PFSK-1 (cell line): ENCODE data around the gene ZNF608.

Experiments
- POLR2AphosphoS5 ChIP-seq: IDR thresholded peaks from 2 replicates; pipeline ENCODE4 v1.6.1; 2012; ENCODE audit warnings: low read depth, mild to moderate bottlenecking, control low read depth, low read length, moderate library complexity
- TAF1 ChIP-seq: IDR thresholded peaks from 2 replicates; pipeline ENCODE4 v1.6.1; 2012; ENCODE audit warnings: low read length, control low read depth, borderline replicate concordance; ENCODE audit not compliant: insufficient read depth

GRCh38 chr5:124755565-124755964 is 9.1 kb upstream of the ZNF608 start:
- TF ChIP-seq POLR2AphosphoS5 = no peak
- TF ChIP-seq TAF1 = no peak
